ENCODE measurements around the gene SAMD4A.

Gene SAMD4A

GRCh38 chr14:54565785-54566409 is 1.0 kb upstream of the SAMD4A start:
- peak; percentile 35 for DNase-seq

- no peak for DNase-seq
Observed at GRCh38 chr14:54567224-54567638, 303 bp downstream of the SAMD4A start.

GRCh38 chr14:54567639-54568561 is 972 bp downstream of the SAMD4A start:
- peak; percentile 16 for DNase-seq

- DNase-seq = no peak
Observed at GRCh38 chr14:54568821-54569595, 2.1 kb downstream of the SAMD4A start.

GRCh38 chr14:54570047-54570446 is 3.1 kb downstream of the SAMD4A start:
- DNase-seq = no peak

GRCh38 chr14:54570631-54571415 is 3.9 kb downstream of the SAMD4A start:
- no peak for DNase-seq

GRCh38 chr14:54572316-54572715 is 5.4 kb downstream of the SAMD4A start:
- DNase-seq = no peak

- no peak for DNase-seq
Observed at GRCh38 chr14:54574528-54574927, 7.6 kb downstream of the SAMD4A start.

- no peak for DNase-seq
Observed at GRCh38 chr14:54577494-54577893, 10.6 kb downstream of the SAMD4A start.

- DNase-seq = no peak
Observed at GRCh38 chr14:54577977-54578376, 11.0 kb downstream of the SAMD4A start.

GRCh38 chr14:54579621-54580020 is 12.7 kb downstream of the SAMD4A start:
- no peak for DNase-seq

- no peak for DNase-seq
Observed at GRCh38 chr14:54580933-54581332, 14.0 kb downstream of the SAMD4A start.

- no peak for DNase-seq
Observed at GRCh38 chr14:54582334-54582733, 15.4 kb downstream of the SAMD4A start.

GRCh38 chr14:54584097-54584496 is 17.2 kb downstream of the SAMD4A start:
- DNase-seq = no peak

- no peak for DNase-seq
Observed at GRCh38 chr14:54585214-54585613, 18.3 kb downstream of the SAMD4A start.

GRCh38 chr14:54589076-54589475 is 22.1 kb downstream of the SAMD4A start:
- no peak for DNase-seq

GRCh38 chr14:54589843-54590242 is 22.9 kb downstream of the SAMD4A start:
- no peak for DNase-seq

GRCh38 chr14:54590481-54590880 is 23.6 kb downstream of the SAMD4A start:
- DNase-seq = no peak

GRCh38 chr14:54591461-54591860 is 24.5 kb downstream of the SAMD4A start:
- peak; percentile 77 for DNase-seq

GRCh38 chr14:54591866-54592265 is 24.9 kb downstream of the SAMD4A start:
- no peak for DNase-seq

GRCh38 chr14:54593860-54594259 is 26.9 kb downstream of the SAMD4A start:
- DNase-seq = no peak

- DNase-seq = no peak
Observed at GRCh38 chr14:54594537-54594936, 27.6 kb downstream of the SAMD4A start.
